ENCODE results near the gene PCYT1B.
"Not testable (repeated sequence)": the region's sequence is repeated elsewhere in the genome, so short reads cannot be mapped to it uniquely, and the experiment has no call there.

PCYT1B gene

GRCh38 chrX:24643116-24643515, 4.0 kb downstream of the PCYT1B start:
- no peak for DNase-seq

GRCh38 chrX:24629701-24630100, 17.4 kb downstream of the PCYT1B start:
- no peak for DNase-seq

- no peak for DNase-seq
Measured at GRCh38 chrX:24619647-24620046, 27.5 kb downstream of the PCYT1B start.

- no peak for DNase-seq
Measured at GRCh38 chrX:24610516-24610915, 36.6 kb downstream of the PCYT1B start.

- DNase-seq: no peak
Measured at GRCh38 chrX:24607616-24608015, 39.5 kb downstream of the PCYT1B start.

GRCh38 chrX:24605941-24606340, 41.2 kb downstream of the PCYT1B start:
- not testable (repeated sequence) for DNase-seq

- DNase-seq: no peak
Measured at GRCh38 chrX:24603191-24603590, 44.0 kb downstream of the PCYT1B start.

- DNase-seq: no peak
Measured at GRCh38 chrX:24601858-24602257, 45.3 kb downstream of the PCYT1B start.

- DNase-seq: no peak
Measured at GRCh38 chrX:24594501-24594900, 52.6 kb downstream of the PCYT1B start.

GRCh38 chrX:24590111-24590510, 57.0 kb downstream of the PCYT1B start:
- DNase-seq: no peak

- no peak for DNase-seq
Measured at GRCh38 chrX:24577091-24577490, 70.1 kb downstream of the PCYT1B start.

GRCh38 chrX:24575496-24575895, 71.7 kb downstream of the PCYT1B start:
- no peak for DNase-seq

GRCh38 chrX:24574743-24575142, 72.4 kb downstream of the PCYT1B start:
- peak; percentile 72 to 85 for DNase-seq

GRCh38 chrX:24567169-24567568, 80.0 kb downstream of the PCYT1B start:
- DNase-seq: no peak

GRCh38 chrX:24566240-24566639, 80.9 kb downstream of the PCYT1B start:
- DNase-seq: no peak

- DNase-seq: peak; percentile 96 to 98
Measured at GRCh38 chrX:24563291-24564010, 83.7 kb downstream of the PCYT1B start.

- DNase-seq: peak in 1 of 2 experiments; percentile 11
Measured at GRCh38 chrX:24561121-24561520, 86.0 kb downstream of the PCYT1B start.

- no peak for DNase-seq
Measured at GRCh38 chrX:24553011-24553410, 94.1 kb downstream of the PCYT1B start.

GRCh38 chrX:24550166-24550565, 97.0 kb downstream of the PCYT1B start:
- DNase-seq: no peak

GRCh38 chrX:24547961-24548360, 99.2 kb downstream of the PCYT1B start:
- no peak for DNase-seq

GRCh38 chrX:24542756-24543155, 104.4 kb downstream of the PCYT1B start:
- no peak for DNase-seq

- DNase-seq: no peak
Measured at GRCh38 chrX:24536551-24536950, 110.6 kb downstream of the PCYT1B start.

- no peak for DNase-seq
Measured at GRCh38 chrX:24528605-24529004, 118.5 kb downstream of the PCYT1B start.

GRCh38 chrX:24526616-24527015, 120.5 kb downstream of the PCYT1B start:
- DNase-seq: no peak

- no peak for DNase-seq
Measured at GRCh38 chrX:24525455-24525854, 121.7 kb downstream of the PCYT1B start.
